HepG2 (cell line): ENCODE data around the gene ZC3H18. TPM values are rescaled to one million over a fixed set of nuclear protein-coding genes. Genes with fewer than 3 reads are reported as not detected.

ENCODE experiments used
- ATAC-seq: fragments of 200-7000 bp; cut with Tn5 transposase; 3 replicates; pipeline ENCODE4 v1.9.1; 2020; ENCODE audit warnings: mild to moderate bottlenecking, moderate library complexity
- BruUV-seq: library from RNA; stranded (reverse); fragments of 400-500 nt; replicated peaks from 2 replicates; lab custom pipeline; 2021; lab: Mats Ljungman, UMichigan
- CTCF ChIA-PET: fragments of 300-600 bp; formaldehyde crosslinking; extraction: SDS; loops from one replicate; lab custom pipeline; 2021; ENCODE audit warnings: low total read pairs, inconsistent platforms, low intra/inter-chr PET ratio; lab: Yijun Ruan, JAX
- POLR2A ChIA-PET: fragments of 350-600 bp; sonication (Branson Sonifier 250); formaldehyde crosslinking; loops from one replicate; lab custom pipeline; 2020; ENCODE audit warnings: antibody characterized with exemption, inconsistent platforms; lab: Yijun Ruan, JAX
- DNase-seq: peaks from one replicate; pipeline ENCODE4 v3.0.0-alpha.2; 2015; ENCODE audit warnings: low spot score
- FAIRE-seq: peaks from 3 replicates; lab custom pipeline; 2011; peaks lifted over from hg19 to GRCh38; lab: Jason Lieb, UNC
- H2AFZ ChIP-seq: one replicate; pipeline ENCODE4 v1.6.1; 2011; ENCODE audit warnings: low read length, inconsistent platforms
- H3K27ac ChIP-seq: fragments of 300-600 bp; 3 replicates; pipeline ENCODE4 v1.8.0; 2011; ENCODE audit warnings: mixed run types, mild to moderate bottlenecking, mixed read lengths, low read length, inconsistent platforms; ENCODE audit not compliant: insufficient read depth; ENCODE audit errors: extremely low read length
- H3K27me3 ChIP-seq, 2 experiments: fragments of 200-600 bp in 1 of 2; 2 replicates in 1 of 2; 3 replicates in 1 of 2; pipeline versions ENCODE4 v1.6.0 to v1.8.0; 2011; ENCODE audit warnings: low read length in 2 of 2, mild to moderate bottlenecking in 2 of 2, moderate library complexity in 2 of 2, inconsistent platforms in 1 of 2; ENCODE audit not compliant: insufficient read depth in 2 of 2, control insufficient read depth in 1 of 2
- H3K36me3 ChIP-seq, 2 experiments: fragments of 200-600 bp in 1 of 2; replicated peaks in 1 of 2; 2 replicates in 1 of 2; 3 replicates in 1 of 2; pipeline versions ENCODE4 v1.5.1 to v1.8.0; 2011; ENCODE audit warnings: low read length in 2 of 2, inconsistent platforms in 1 of 2; ENCODE audit not compliant: insufficient read depth in 2 of 2, control insufficient read depth in 1 of 2
- H3K4me1 ChIP-seq: 2 replicates; pipeline ENCODE4 v1.5.1; 2012; ENCODE audit warnings: low read length, inconsistent platforms; ENCODE audit not compliant: insufficient read depth
- H3K4me2 ChIP-seq: 2 replicates; pipeline ENCODE4 v1.6.0; 2011; ENCODE audit warnings: low read depth, low read length, inconsistent platforms
- H3K4me3 ChIP-seq, 3 experiments: fragments of 200-600 bp in 1 of 3; sonication (generic), shearing (Covaris generic) in 1 of 3; replicated peaks in 1 of 3; 2 replicates each; pipeline ENCODE4 v1.5.1; 2011 to 2016; ENCODE audit warnings: low read length in 3 of 3, inconsistent platforms in 2 of 3, low read depth in 2 of 3, mild to moderate bottlenecking in 2 of 3, control low read depth in 1 of 3, mixed read lengths in 1 of 3; ENCODE audit not compliant: insufficient read depth in 1 of 3
- H3K79me2 ChIP-seq: one replicate; pipeline ENCODE4 v1.6.1; 2011; ENCODE audit warnings: low read length, inconsistent platforms; ENCODE audit not compliant: insufficient read depth
- H3K9ac ChIP-seq: 2 replicates; pipeline ENCODE4 v1.6.0; 2011; ENCODE audit warnings: mild to moderate bottlenecking, low read depth, low read length, inconsistent platforms; ENCODE audit not compliant: insufficient read depth
- H3K9me3 ChIP-seq: 2 replicates; pipeline ENCODE4 v1.5.1; 2012; ENCODE audit warnings: mild to moderate bottlenecking, low read length
- H4K20me1 ChIP-seq: 2 replicates; pipeline ENCODE4 v1.6.0; 2011; ENCODE audit warnings: inconsistent platforms, mild to moderate bottlenecking, low read length, moderate library complexity; ENCODE audit not compliant: insufficient read depth
- EP300 ChIP-seq, 3 experiments: sonication (generic) in 1 of 3; formaldehyde crosslinking in 1 of 3; IDR thresholded peaks; 2 replicates each; pipeline versions ENCODE4 v1.5.1 to v1.6.1; 2011 to 2020; ENCODE audit warnings: low read depth in 2 of 3, low read length in 2 of 3, borderline replicate concordance in 1 of 3, improper control_type of control experiment in 1 of 3, mild to moderate bottlenecking in 1 of 3, missing genetic modification reagents in 1 of 3, moderate library complexity in 1 of 3
- FOXK2 ChIP-seq: fragments of 450-650 bp; IDR thresholded peaks from 2 replicates; pipeline ENCODE4 v1.6.1; 2016
- KAT2B ChIP-seq: fragments of 150-350 bp; IDR thresholded peaks from 2 replicates; pipeline ENCODE4 v1.6.1; 2014; ENCODE audit warnings: low read depth, low read length, borderline replicate concordance
- KDM5A ChIP-seq: fragments of 200-600 bp; sonication (generic); IDR thresholded peaks from 2 replicates; pipeline ENCODE4 v1.7.0; 2018; ENCODE audit warnings: antibody characterized with exemption, mild to moderate bottlenecking, low read length, borderline replicate concordance
- KLF13 ChIP-seq: sonication (generic); formaldehyde crosslinking; IDR thresholded peaks from 2 replicates; pipeline ENCODE4 v1.4.0; 2020; ENCODE audit warnings: mild to moderate bottlenecking, missing genetic modification reagents
- MXD4 ChIP-seq: IDR thresholded peaks from 2 replicates; pipeline ENCODE4 v1.6.1; 2016; ENCODE audit warnings: mild to moderate bottlenecking, missing biosample characterization, missing genetic modification reagents
- NR2F2 ChIP-seq: IDR thresholded peaks from 2 replicates; pipeline ENCODE4 v1.6.1; 2012; ENCODE audit warnings: low read depth, inconsistent platforms, borderline replicate concordance
- PAF1 ChIP-seq: IDR thresholded peaks from 2 replicates; pipeline ENCODE4 v1.6.1; 2016; ENCODE audit warnings: missing genetic modification reagents, missing compliant biosample characterization
- RBAK ChIP-seq: sonication (generic); formaldehyde crosslinking; IDR thresholded peaks from 2 replicates; pipeline ENCODE4 v1.5.1; 2020; ENCODE audit warnings: mild to moderate bottlenecking, missing genetic modification reagents
- TBX2 ChIP-seq: sonication (generic); formaldehyde crosslinking; IDR thresholded peaks from 2 replicates; pipeline ENCODE4 v1.5.0; 2020; ENCODE audit warnings: missing genetic modification reagents, mild to moderate bottlenecking, borderline replicate concordance
- ZNF234 ChIP-seq: sonication (generic); formaldehyde crosslinking; conservative IDR thresholded peaks from 2 replicates; pipeline ENCODE4 v1.5.1; 2020; ENCODE audit warnings: mild to moderate bottlenecking, missing genetic modification reagents
- ZNF264 ChIP-seq: sonication (generic); formaldehyde crosslinking; IDR thresholded peaks from 2 replicates; pipeline ENCODE4 v1.4.0; 2020; ENCODE audit warnings: missing genetic modification reagents
- ZNF275 ChIP-seq: sonication (generic); formaldehyde crosslinking; IDR thresholded peaks from 2 replicates; pipeline ENCODE4 v1.8.0; 2022; ENCODE audit warnings: missing genetic modification reagents, mild to moderate bottlenecking, inconsistent platforms, borderline replicate concordance
- ZNF570 ChIP-seq: sonication (generic); formaldehyde crosslinking; IDR thresholded peaks from 2 replicates; pipeline ENCODE4 v1.4.0; 2020; ENCODE audit warnings: mild to moderate bottlenecking, missing genetic modification reagents, borderline replicate concordance
- ZNF75D ChIP-seq: sonication (generic); formaldehyde crosslinking; IDR thresholded peaks from 2 replicates; pipeline ENCODE4 v1.8.1; 2023; ENCODE audit warnings: missing genetic modification reagents, mild to moderate bottlenecking, borderline replicate concordance
- ZNF768 ChIP-seq: sonication (generic); formaldehyde crosslinking; IDR thresholded peaks from 2 replicates; pipeline ENCODE4 v1.4.0; 2020; ENCODE audit warnings: missing genetic modification reagents
- ZNF772 ChIP-seq: sonication (generic); formaldehyde crosslinking; IDR thresholded peaks from 2 replicates; pipeline ENCODE4 v1.5.0; 2020; ENCODE audit warnings: mild to moderate bottlenecking, missing genetic modification reagents
- ZNF883 ChIP-seq: sonication (generic); formaldehyde crosslinking; IDR thresholded peaks from 2 replicates; pipeline ENCODE4 v1.5.1; 2020; ENCODE audit warnings: mild to moderate bottlenecking, missing genetic modification reagents; ENCODE audit errors: not compliant biosample characterization
- WGBS: methylation state at CpG from one replicate; pipeline ENCODE4 v1.1.6; 2017; ENCODE audit warnings: low lambda C conversion rate; 5-methylcytosine and 5-hydroxymethylcytosine counted together
- in situ Hi-C: cut with HindIII; loops from 2 replicates; pipeline ENCODE4 v1.10.0; 2017; ENCODE audit warnings: low pct_unique_long_range_greater_than_20kb; ENCODE audit not compliant: extremely low pct_ligation_motif_present
- intact Hi-C: fragments of 100-400 bp; cut with micrococcal nuclease; formaldehyde crosslinking; loops from one replicate; pipeline ENCODE4 v1.10.0; 2022; ENCODE audit not compliant: unreplicated experiment
- polyA plus RNA-seq, 8 experiments: library from polyadenylated mRNA; depleted of rRNA in 3 of 8; stranded (reverse) in 7 of 8; unstranded in 1 of 8; fragments of >200 nt; fragmentation: Illumina TruSeq in 4 of 8; extraction: Trizol in 4 of 8; gene quantifications; 2 replicates each; pipeline versions ENCODE4 v1.2.1 to v1.2.3, GENCODE V29; 2011 to 2016; ENCODE audit warnings: low read depth in 4 of 8, missing spikeins in 1 of 8, mixed read lengths in 1 of 8; ENCODE audit not compliant: insufficient read depth in 1 of 8
- total RNA-seq, 5 experiments: library from RNA; depleted of rRNA; stranded (reverse); fragments of >200 nt; fragmentation: Illumina TruSeq; extraction: Trizol; gene quantifications; 2 replicates each; pipeline ENCODE4 v1.2.3, GENCODE V29; 2016; ENCODE audit warnings: low read depth in 1 of 5
- TF ChIP-seq, protein P1 (sequence below): sonication (generic); formaldehyde crosslinking; IDR thresholded peaks from 2 replicates; pipeline ENCODE4 v1.4.0; 2020; ENCODE audit warnings: mild to moderate bottlenecking, missing genetic modification reagents
- TF ChIP-seq, protein P2 (sequence below): sonication (generic); formaldehyde crosslinking; IDR thresholded peaks from 2 replicates; pipeline ENCODE4 v1.5.0; 2020; ENCODE audit warnings: missing genetic modification reagents

The ZC3H18 gene
- total and polyA plus RNA-seq, 2 of the 13 experiments (the other 11 are each of a cell fraction or from before 2014, with no cell fraction given), result 11.2 to 27.4 TPM

DNA sequence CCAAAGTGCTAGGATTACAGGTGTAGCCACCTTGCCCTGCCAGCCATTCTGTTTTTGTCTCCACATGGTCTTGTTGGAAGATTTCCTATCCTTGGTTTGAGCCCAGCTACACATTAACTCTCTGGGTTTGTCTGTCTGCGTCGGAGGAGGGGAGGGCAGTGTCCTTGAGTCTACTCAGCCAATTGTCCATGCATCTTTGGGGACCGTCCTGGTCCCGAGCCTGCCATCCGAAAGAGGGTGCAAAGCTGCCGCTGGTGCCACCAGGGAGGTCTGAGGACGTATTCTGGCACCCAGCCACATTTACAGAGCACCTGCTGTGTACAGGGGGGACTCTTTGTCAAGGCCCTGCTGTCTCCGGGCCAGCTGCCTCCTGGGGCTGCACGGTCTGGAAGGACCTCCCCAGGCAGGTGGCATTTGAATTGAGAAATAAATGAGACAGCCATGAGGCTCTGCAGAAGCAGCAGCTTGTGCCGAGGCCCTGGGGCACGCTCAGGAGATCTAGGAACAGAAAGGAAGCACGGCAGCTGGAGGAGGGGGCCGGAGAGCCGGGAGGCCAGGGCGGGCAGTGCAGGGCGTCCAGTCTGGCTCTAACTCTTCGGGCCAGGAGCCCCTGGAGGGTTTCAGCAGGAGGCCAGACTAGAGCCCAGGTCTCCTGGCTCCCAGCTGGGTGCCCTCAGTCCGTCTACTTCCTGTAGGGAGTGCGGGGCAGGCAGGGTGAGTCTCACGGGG, 79.2 kb downstream of the ZC3H18 start:
- H3K79me2 ChIP-seq, result peaks cover 18% of the 10 kb centered on the region
- ChIA-PET CTCF (no interaction called here), POLR2A (interaction anchor here (0.6 to 5.2 kb wide), 12 partner anchors 9 to 79 kb away, joined by 3 to 51 read pairs (median 4); partner anchors contain the start of genes MVD and ZC3H18)
- intact Hi-C loops (no loop called here), in situ Hi-C loops (no loop called here)
- FAIRE-seq, result peak; percentile 95
- peaks cover 27% of the 10 kb centered on the region for H3K4me1 ChIP-seq
- peak overlapping the region; percentile 88 for H3K27ac ChIP-seq
- H3K9me3 ChIP-seq, result no peaks in the 10 kb centered on the region
- ATAC-seq, result peak; percentile 7
- BruUV-seq, result no TSS peak
- H3K4me2 ChIP-seq, result peak overlapping the region; percentile 97
- H3K27me3 ChIP-seq, result no peaks in the 10 kb centered on the region
- WGBS, result 20% methylated on average over 14 of the region's 20 CpGs
- H3K9ac ChIP-seq, result peak overlapping the region; percentile 86
- H3K36me3 ChIP-seq, result peaks cover 2 to 11% of the 10 kb centered on the region in 2 experiments; a peak in 4 of 5 replicates
- no peak overlapping the region for H2AFZ ChIP-seq
- peak overlapping the region; percentile 66 to 100 (median 94) for H3K4me3 ChIP-seq
- peaks cover 14% of the 10 kb centered on the region; the same call in 1 of the 2 replicates for H4K20me1 ChIP-seq
- DNase-seq, result peak; percentile 68
- TF ChIP-seq TBX2 (CRISPR knock-in tag), result peak; percentile 66; the same call in 1 of the 2 replicates
- TF ChIP-seq ZNF570 (CRISPR knock-in tag), result no peak
- peak; percentile 71 for TF ChIP-seq MXD4 (CRISPR knock-in tag)
- TF ChIP-seq ZNF264, result no peak
- TF ChIP-seq, protein P1, sequence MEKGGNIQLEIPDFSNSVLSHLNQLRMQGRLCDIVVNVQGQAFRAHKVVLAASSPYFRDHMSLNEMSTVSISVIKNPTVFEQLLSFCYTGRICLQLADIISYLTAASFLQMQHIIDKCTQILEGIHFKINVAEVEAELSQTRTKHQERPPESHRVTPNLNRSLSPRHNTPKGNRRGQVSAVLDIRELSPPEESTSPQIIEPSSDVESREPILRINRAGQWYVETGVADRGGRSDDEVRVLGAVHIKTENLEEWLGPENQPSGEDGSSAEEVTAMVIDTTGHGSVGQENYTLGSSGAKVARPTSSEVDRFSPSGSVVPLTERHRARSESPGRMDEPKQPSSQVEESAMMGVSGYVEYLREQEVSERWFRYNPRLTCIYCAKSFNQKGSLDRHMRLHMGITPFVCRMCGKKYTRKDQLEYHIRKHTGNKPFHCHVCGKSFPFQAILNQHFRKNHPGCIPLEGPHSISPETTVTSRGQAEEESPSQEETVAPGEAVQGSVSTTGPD (CRISPR knock-in tag), result 0 out of 2 replicates have a peak, but pooled peaks have one; percentile 50
- no peak for TF ChIP-seq KDM5A
- no peak for TF ChIP-seq FOXK2
- TF ChIP-seq ZNF75D (CRISPR knock-in tag), result no peak
- TF ChIP-seq KLF13 (CRISPR knock-in tag), result 0 out of 2 replicates have a peak, but pooled peaks have one; percentile 39
- no peak for TF ChIP-seq ZNF275 (CRISPR knock-in tag)
- peak; percentile 2; the same call in 1 of the 2 replicates for TF ChIP-seq ZNF768 (CRISPR knock-in tag)
- TF ChIP-seq PAF1 (CRISPR knock-in tag), result no peak
- TF ChIP-seq KAT2B, result no peak
- TF ChIP-seq EP300 (IDR thresholded peaks at IDR 0.05; ENCODE audit: low read depth in 2 of 2, low read length in 2 of 2), result no peak
- TF ChIP-seq EP300 (CRISPR knock-in tag; IDR thresholded peaks at IDR 0.05; ENCODE audit: borderline replicate concordance), result no peak
- peak; percentile 29 for TF ChIP-seq ZNF883
- no peak for TF ChIP-seq ZNF234 (CRISPR knock-in tag)
- no peak for TF ChIP-seq NR2F2
- peak; percentile 72; the same call in 1 of the 2 replicates for TF ChIP-seq ZNF772 (CRISPR knock-in tag)
- no peak for TF ChIP-seq RBAK (CRISPR knock-in tag)
- TF ChIP-seq, protein P2, sequence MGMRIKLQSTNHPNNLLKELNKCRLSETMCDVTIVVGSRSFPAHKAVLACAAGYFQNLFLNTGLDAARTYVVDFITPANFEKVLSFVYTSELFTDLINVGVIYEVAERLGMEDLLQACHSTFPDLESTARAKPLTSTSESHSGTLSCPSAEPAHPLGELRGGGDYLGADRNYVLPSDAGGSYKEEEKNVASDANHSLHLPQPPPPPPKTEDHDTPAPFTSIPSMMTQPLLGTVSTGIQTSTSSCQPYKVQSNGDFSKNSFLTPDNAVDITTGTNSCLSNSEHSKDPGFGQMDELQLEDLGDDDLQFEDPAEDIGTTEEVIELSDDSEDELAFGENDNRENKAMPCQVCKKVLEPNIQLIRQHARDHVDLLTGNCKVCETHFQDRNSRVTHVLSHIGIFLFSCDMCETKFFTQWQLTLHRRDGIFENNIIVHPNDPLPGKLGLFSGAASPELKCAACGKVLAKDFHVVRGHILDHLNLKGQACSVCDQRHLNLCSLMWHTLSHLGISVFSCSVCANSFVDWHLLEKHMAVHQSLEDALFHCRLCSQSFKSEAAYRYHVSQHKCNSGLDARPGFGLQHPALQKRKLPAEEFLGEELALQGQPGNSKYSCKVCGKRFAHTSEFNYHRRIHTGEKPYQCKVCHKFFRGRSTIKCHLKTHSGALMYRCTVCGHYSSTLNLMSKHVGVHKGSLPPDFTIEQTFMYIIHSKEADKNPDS (CRISPR knock-in tag), result no peak
